EL (cell line): ENCODE results near the gene WDR7.

Experiments
- DNase-seq: peaks from one replicate; pipeline ENCODE4 v3.0.0-alpha.2; 2016

The WDR7 gene

DNA sequence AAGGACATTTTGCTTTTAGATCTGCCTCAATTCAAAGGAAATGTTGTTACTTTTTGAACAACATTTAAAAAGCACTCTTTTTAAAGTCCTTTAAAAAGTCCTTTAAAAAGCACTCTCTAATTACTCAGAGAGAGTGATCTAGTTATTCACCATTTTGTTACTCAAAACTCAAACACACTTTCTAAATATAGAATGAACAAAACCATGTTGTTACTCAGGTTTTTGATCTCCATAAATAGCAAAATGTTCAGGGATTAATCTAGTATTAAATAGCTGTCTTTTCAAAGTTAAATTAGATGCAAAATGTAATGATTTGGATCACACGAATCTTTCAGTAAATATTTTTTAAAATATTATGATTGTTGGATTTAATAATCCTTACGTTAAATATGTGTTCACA, 352.2 kb downstream of the WDR7 start:
- DNase-seq: no peak

- peak; percentile 54 for DNase-seq
Observed at GRCh38 chr18:57004366-57005121, 353.4 kb downstream of the WDR7 start.

DNA sequence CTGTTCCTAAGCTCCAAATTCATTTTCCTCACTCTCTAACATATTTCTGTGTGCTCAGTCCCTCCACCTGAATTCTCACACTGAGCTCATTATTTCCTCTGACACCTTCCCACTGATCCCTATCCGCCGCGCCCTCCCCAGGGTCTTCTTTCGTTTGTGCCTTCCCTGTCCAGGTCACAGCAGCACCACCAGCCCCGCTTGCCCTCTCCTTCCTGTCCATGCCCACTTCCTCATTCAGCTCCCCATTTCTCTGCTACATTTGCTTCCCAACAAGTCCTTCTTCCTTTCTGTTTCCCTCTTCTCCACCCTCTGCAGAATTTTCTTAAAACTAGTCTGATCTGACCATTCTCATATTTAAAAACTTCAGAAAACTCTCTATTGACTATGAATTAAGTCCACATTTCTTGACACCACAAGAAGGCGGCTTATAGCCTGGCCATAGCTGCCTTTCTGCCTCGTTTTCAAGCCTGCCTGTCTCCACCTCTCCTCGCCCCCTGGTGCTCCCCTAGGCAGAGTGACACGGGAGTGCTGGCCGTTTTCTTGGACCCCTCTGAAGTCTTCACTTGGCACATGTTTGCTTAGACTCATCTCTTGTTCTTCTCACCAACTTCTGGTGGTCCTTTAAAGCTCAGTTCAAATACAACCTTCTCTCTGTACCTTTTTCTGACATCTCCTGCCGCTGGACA, 357.0 kb downstream of the WDR7 start:
- no peak for DNase-seq

DNA sequence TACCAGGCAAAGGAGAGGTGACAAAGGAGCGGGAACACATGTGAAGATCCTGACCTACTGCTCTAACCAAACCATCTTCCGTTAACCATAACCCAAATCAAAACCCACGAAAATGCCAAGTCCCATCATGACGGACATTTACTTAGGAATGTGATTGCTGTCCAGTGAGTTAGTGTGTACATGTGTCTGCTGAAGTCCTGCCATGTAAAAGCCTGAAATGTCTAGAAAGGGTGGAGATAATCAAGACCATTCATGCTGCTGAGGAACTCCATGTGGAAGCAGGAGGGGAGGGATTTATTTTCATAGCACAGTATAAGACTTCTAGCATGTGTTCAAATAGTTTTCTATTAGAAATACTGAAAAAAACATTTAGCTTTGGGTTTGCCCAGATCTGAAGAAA, 358.7 kb downstream of the WDR7 start:
- no peak for DNase-seq

DNA sequence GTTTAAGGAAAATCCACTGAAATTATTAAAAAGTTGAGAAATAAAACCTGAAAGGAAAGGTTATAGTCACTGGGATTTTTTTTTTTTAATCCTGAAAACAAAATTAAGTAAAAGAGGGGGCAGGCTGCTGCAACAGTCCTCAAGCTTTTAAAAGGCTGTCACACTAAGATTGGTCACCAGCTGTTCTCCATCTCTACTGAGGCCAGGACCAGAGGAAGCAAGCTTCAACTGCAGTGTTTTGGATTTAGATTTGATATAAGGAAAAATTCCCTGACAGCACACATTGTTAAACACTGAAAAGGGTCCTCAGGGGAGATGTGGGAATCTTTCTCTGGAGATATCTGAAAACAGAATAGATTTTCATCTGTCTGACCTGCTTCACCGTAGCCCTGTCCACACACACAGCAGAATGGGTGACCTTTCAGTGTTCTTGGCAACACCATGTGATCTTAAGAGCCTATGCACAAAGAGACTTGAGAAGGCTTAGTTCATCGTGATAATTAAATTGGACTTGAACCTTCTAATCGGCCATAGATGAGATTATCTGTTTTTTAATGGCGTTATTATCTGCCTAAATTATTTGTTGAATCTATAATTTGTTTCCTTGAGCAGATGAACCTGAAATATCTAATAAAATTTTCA, 363.7 kb downstream of the WDR7 start:
- no peak for DNase-seq

DNA sequence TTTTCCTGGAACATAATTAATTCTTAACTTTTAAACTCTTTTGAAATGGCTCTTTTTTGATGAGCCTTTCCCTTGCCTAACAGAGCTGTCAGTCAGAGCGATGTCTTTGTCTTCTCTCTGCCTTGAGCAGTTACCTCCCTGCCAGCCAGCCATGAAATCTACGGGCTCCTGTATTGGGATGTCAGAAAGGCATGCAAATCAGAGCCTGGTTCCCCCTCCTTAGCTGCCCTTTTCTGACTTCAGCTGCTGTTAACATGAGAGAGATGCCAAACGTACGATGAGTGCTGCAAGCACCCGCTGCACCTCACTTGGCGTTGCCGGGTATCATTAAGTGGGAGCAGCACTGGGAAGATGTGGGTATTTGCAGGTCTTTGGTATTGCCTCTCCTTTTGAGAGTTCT, 364.3 kb downstream of the WDR7 start:
- DNase-seq: no peak

GRCh38 chr18:57018845-57019244, 367.7 kb downstream of the WDR7 start:
- DNase-seq: no peak

DNA sequence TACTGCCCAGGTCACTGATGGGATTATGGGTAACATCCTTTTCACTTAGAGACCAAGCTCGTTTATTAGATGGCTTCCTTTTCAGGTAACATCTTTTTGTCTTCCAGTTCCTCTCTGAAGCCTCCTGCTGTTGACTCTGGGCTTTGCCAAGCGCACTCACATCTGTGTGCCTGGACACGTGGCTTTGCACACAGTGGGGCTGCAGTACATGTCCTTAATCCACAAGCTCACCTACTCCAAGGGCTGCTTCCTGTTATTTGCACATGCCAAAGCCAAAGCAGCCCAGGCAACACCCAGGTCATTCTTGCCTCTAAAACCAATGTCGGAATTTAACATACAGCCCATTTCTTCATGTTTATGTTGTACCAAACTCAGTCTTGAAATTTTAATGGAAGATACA, 371.6 kb downstream of the WDR7 start:
- no peak for DNase-seq

DNA sequence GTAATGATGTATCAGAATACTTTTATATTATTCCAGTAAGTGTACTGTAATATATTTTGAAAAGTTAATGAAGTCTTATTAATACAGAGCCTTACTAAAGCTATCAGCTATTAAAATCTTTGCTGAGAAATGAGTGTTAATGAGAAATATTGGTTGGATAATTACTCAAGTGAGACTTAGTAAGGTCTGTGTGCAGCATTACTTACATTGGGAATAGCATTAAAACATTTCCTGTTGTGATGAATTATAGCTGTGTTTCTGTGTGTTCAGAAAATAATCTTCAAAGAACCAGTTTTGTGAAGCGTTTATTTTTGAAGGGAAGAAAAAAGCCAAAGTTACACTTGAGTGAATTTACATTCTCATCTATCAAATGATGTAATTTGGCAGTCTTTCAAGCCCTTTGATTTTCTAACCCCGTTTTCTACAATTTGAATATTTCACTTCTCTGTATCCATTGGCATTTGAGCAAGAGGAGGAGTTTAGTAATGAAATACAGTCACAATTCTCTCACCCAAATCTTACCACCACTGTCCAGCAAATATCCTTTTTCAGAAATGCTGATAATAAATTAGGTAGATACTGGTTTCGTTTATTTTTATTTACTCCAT, 372.2 kb downstream of the WDR7 start:
- no peak for DNase-seq

- no peak for DNase-seq
Observed at GRCh38 chr18:57025540-57025939, 374.4 kb downstream of the WDR7 start.

DNA sequence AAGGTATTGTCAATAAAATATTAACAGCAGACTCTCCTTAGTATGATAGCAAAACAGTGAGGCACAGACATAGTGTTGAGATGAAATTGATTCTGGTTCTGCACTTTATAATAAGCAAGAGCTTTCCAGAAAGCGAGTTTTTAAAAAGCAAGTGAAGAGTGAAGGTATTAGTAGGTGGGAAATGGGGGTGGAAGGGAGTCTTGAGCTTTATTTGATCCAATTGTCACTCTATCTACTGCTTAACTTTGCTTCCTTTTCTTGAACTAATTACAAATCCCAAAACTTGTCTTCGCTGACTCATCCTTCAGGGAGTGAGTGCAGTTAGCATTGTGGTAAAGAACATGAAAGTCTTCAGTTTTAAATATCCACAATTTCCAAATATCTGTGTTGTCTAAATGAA, 375.2 kb downstream of the WDR7 start:
- DNase-seq: peak; percentile 8

DNA sequence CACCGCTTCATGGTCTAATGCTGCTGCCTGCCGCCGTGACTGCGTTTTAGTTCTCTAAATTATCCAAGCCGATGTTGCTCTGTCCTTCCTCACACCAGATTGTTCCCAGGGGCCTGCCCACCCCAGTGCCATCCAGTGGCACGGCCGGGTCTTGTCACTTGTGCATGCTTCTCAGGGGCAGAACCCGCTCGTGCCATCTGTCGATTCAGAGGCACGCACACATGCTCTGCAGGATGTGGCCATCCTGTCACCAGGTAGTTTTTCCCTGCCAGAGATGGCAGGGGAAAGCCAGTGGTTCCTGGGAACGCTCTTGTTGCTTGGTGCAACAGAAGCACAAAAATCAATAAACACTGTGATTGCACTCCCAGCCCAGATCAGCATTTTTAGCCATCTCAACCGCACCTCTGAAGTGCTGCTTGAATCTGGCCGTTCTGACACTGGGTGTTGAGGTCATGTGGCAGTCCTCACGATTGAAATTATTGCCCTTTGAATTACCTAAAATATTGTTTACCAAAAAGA, 376.1 kb downstream of the WDR7 start:
- DNase-seq: no peak

GRCh38 chr18:57029761-57030160, 378.6 kb downstream of the WDR7 start:
- DNase-seq: no peak

DNA sequence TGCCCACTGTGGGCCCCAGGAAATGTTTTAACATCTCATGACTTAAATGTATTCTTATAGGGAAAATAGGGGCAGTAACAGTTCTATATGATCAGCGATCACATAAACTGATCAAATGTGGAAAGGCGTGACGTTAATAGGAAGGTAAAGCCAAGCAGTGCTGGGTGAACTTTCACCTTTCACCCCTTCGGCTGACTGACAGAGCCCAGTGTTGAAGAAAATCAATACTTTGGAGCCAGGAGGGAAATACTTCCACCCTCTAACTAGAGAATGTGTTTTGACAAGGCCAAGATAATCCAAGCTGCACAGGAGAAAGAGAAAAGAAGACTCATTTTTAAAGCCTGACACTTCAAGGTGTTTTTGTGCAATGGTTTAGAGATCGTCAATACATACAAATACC, 379.3 kb downstream of the WDR7 start:
- DNase-seq: no peak

GRCh38 chr18:57035590-57035989, 384.4 kb downstream of the WDR7 start:
- DNase-seq: no peak

GRCh38 chr18:57038395-57038794, 387.2 kb downstream of the WDR7 start:
- no peak for DNase-seq

GRCh38 chr18:57040175-57040574, 389.0 kb downstream of the WDR7 start:
- DNase-seq: no peak

DNA sequence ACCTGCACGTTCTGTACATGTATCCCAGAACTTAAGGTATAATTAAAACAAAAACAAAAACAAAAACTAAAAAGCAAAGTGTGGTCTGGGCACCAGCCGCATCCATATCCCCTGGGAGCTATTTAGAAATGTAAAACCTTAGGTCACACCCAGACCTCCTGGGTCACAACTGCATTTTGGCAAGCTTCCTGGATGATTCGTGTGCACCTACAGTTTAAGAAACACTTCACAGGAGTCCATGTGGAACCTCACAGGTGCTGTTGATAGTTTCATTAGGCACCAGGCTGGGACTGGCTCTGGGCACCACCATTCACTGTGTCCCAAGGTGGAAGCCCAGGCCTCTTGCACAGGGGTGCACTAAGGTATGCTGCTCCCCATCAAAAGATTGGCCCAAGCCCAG, 392.1 kb downstream of the WDR7 start:
- DNase-seq: no peak

DNA sequence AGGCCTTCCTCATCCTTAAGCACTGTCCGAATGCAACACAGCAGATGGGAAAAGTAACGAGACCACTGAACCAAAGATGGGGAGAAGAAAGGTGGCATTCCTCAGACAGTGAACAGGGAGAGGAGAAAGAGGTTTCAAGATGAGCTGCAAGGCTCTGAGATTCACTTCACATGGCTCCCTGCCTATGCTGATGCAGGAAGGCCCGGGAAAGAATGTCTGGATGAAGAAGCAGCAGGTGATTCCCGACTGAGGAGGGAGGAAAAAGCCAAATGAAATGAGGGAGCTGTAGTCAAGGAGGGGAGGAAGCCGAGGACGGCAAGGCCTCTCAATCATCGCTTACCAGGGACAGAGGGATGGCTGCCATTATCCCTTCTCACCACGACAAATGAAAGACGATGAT, 397.2 kb downstream of the WDR7 start:
- DNase-seq: no peak

- DNase-seq: no peak
Observed at GRCh38 chr18:57048859-57049258, 397.7 kb downstream of the WDR7 start.

DNA sequence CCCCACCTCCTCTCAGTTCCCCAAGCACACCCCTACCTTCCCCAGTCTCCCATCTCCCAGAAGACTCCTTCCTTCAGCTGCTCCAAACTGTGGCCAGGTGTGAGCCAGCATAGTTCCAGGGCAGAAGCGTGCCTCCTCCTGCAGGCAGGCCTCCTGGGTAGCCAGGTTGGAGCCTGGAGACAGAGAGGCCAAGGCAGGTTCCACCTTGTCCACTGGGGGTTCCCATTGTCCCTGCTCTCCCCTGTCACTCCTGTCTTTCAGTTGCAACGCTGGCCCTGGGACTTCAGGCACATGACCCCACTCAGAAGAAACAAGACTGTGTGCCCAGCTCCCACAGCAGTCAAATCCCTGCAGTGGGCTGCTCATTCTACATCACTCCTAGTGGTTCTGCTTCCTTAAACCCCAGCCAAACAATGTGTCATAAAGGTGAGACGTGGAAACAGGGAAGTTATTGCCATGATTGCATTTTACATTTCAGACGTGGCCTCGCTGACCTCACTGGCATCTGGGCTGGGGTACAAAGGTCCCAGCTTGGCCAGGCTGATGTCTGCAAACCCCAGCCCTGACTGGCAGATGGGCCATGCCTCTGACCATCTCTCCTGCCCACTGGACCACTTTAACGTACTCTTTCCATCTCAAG, 399.3 kb downstream of the WDR7 start:
- DNase-seq: no peak

- DNase-seq: no peak
Observed at GRCh38 chr18:57051021-57051656, 400.0 kb downstream of the WDR7 start.

DNA sequence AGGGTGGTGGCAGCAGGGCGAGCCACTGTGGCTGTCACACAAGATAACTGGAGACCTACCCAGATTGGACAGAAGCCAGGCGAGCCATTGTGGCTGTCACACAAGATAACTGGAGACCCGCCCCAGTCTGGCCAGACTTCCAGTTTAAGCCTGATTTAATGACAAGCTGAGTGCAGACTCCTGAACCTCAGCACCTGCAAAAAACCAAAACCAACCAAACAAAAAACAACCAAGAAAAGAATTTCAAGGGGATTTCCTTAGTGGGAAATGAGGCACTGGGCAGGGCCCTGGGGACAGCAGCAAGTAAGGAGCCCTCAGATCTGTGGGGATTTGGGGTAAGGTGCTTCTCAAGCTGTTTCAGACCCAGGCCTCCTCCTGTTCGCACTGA, 400.5 kb downstream of the WDR7 start:
- DNase-seq: no peak
